PC-9 (cell line): Measurements from ENCODE around the gene PSMB2. TPM values are rescaled to one million over a fixed set of nuclear protein-coding genes. Genes with fewer than 3 reads are reported as not detected.
"Not testable (repeated sequence)": the region's sequence is repeated elsewhere in the genome, so short reads cannot be mapped to it uniquely, and the experiment has no call there.

Experiments used
- BruUV-seq: library from RNA; stranded (reverse); fragments of 400-500 nt; replicated peaks from 2 replicates; lab custom pipeline; 2021; lab: Mats Ljungman, UMichigan
- CTCF ChIA-PET: fragments of 300-600 bp; sonication (Branson Sonifier 250); formaldehyde crosslinking; loops from one replicate; lab custom pipeline; 2022; ENCODE audit warnings: antibody characterized with exemption; lab: Charles Lee
- POLR2A ChIA-PET: fragments of 300-600 bp; sonication (Branson Sonifier 250); formaldehyde crosslinking; loops from one replicate; lab custom pipeline; 2022; ENCODE audit warnings: antibody characterized with exemption; ENCODE audit not compliant: unreplicated experiment; lab: Charles Lee
- DNase-seq, 2 experiments: peaks; one replicate each; pipeline versions ENCODE4 v3.0.0 to v3.0.0-alpha.2; 2015 to 2022; ENCODE audit warnings: mixed read lengths in 1 of 2
- H2AFZ ChIP-seq: fragments of 200-600 bp; sonication (generic); 2 replicates; pipeline ENCODE4 v1.8.1; 2017; ENCODE audit warnings: antibody characterized with exemption
- H3F3A ChIP-seq: fragments of 200-600 bp; sonication (generic); 2 replicates; pipeline ENCODE4 v1.8.1; 2017; ENCODE audit warnings: antibody characterized with exemption, mild to moderate bottlenecking, low read depth; ENCODE audit not compliant: insufficient read depth
- H3K27ac ChIP-seq: fragments of 200-600 bp; sonication (generic); 2 replicates; pipeline ENCODE4 v1.6.1; 2016; ENCODE audit warnings: mixed run types
- H3K27me3 ChIP-seq: fragments of 200-600 bp; sonication (generic); 2 replicates; pipeline ENCODE4 v1.6.1; 2016; ENCODE audit warnings: low read depth, mixed run types; ENCODE audit not compliant: insufficient read depth
- H3K36me3 ChIP-seq: fragments of 200-600 bp; sonication (generic); 2 replicates; pipeline ENCODE4 v1.6.1; 2016; ENCODE audit warnings: low read depth, mixed run types
- H3K4me1 ChIP-seq: fragments of 200-600 bp; sonication (generic); replicated peaks from 2 replicates; pipeline ENCODE4 v1.6.1; 2016; ENCODE audit warnings: mixed run types; ENCODE audit not compliant: insufficient read depth
- H3K4me2 ChIP-seq: fragments of 200-600 bp; sonication (generic); 2 replicates; pipeline ENCODE4 v1.6.1; 2017; ENCODE audit warnings: mixed run types
- H3K4me3 ChIP-seq: fragments of 200-600 bp; sonication (generic); 2 replicates; pipeline ENCODE4 v1.6.1; 2016; ENCODE audit warnings: mixed run types
- H3K79me2 ChIP-seq: fragments of 200-600 bp; sonication (generic); 2 replicates; pipeline ENCODE4 v1.6.1; 2017; ENCODE audit warnings: low read depth, mixed run types
- H3K9me2 ChIP-seq: fragments of 200-600 bp; sonication (generic); 2 replicates; pipeline ENCODE4 v1.8.1; 2017; ENCODE audit warnings: mild to moderate bottlenecking; ENCODE audit not compliant: insufficient read depth
- H3K9me3 ChIP-seq: fragments of 200-600 bp; sonication (generic); 2 replicates; pipeline ENCODE4 v1.8.1; 2016; ENCODE audit warnings: low read depth; ENCODE audit not compliant: insufficient read depth
- H4K20me1 ChIP-seq: fragments of 200-600 bp; sonication (generic); 2 replicates; pipeline ENCODE4 v1.8.1; 2017; ENCODE audit not compliant: insufficient read depth
- CTCF ChIP-seq: fragments of 200-600 bp; sonication (generic); conservative IDR thresholded peaks from 2 replicates; pipeline ENCODE4 v1.6.1; 2017; ENCODE audit warnings: mixed run types, antibody characterized with exemption, mild to moderate bottlenecking, moderate library complexity
- EZH2 ChIP-seq: fragments of 200-600 bp; sonication (generic); IDR thresholded peaks from 2 replicates; pipeline ENCODE4 v1.8.0; 2017; ENCODE audit warnings: antibody characterized with exemption, low read depth
- intact Hi-C: fragments of 100-400 bp; cut with micrococcal nuclease; formaldehyde crosslinking; loops from one replicate; pipeline ENCODE4 v1.10.0; 2022; ENCODE audit not compliant: unreplicated experiment
- total RNA-seq: library from RNA; stranded (reverse); gene quantifications from 2 replicates; pipeline ENCODE4 v1.2.3, GENCODE V29; 2021

Gene PSMB2
- total RNA-seq, 1 experiment from 2014 or later = 206 TPM

DNA sequence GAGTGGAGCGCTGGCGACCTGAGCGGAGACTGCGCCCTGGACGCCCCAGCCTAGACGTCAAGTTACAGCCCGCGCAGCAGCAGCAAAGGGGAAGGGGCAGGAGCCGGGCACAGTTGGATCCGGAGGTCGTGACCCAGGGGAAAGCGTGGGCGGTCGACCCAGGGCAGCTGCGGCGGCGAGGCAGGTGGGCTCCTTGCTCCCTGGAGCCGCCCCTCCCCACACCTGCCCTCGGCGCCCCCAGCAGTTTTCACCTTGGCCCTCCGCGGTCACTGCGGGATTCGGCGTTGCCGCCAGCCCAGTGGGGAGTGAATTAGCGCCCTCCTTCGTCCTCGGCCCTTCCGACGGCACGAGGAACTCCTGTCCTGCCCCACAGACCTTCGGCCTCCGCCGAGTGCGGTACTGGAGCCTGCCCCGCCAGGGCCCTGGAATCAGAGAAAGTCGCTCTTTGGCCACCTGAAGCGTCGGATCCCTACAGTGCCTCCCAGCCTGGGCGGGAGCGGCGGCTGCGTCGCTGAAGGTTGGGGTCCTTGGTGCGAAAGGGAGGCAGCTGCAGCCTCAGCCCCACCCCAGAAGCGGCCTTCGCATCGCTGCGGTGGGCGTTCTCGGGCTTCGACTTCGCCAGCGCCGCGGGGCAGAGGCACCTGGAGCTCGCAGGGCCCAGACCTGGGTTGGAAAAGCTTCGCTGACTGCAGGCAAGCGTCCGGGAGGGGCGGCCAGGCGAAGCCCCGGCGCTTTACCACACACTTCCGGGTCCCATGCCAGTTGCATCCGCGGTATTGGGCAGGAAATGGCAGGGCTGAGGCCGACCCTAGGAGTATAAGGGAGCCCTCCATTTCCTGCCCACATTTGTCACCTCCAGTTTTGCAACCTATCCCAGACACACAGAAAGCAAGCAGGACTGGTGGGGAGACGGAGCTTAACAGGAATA, 64.0 kb downstream of the PSMB2 start:
- ChIA-PET POLR2A (no interaction called here), CTCF (no interaction called here)
- Histone ChIP-seq H2AFZ (no peak overlapping the region), H4K20me1 (no peaks in the 10 kb centered on the region), H3K27me3 (no peaks in the 10 kb centered on the region), H3K79me2 (no peaks in the 10 kb centered on the region), H3K4me2 (no peak overlapping the region), H3K27ac (no peak overlapping the region), H3K36me3 (no peaks in the 10 kb centered on the region), H3F3A (0 out of 2 replicates have a peak, but pooled peaks cover 4% of the 10 kb centered on the region), H3K4me1 (no peaks in the 10 kb centered on the region; the same call in 1 of the 2 replicates), H3K9me2 (no peaks in the 10 kb centered on the region), H3K9me3 (no peaks in the 10 kb centered on the region), H3K4me3 (no peak overlapping the region)
- no peak for TF ChIP-seq EZH2
- TF ChIP-seq CTCF = no peak
- DNase-seq = no peak
- no TSS peak for BruUV-seq
- intact Hi-C loops = loop anchor here (5.0 kb wide), 1 partner anchor 65 kb away; the partner anchor contains the start of gene PSMB2

DNA sequence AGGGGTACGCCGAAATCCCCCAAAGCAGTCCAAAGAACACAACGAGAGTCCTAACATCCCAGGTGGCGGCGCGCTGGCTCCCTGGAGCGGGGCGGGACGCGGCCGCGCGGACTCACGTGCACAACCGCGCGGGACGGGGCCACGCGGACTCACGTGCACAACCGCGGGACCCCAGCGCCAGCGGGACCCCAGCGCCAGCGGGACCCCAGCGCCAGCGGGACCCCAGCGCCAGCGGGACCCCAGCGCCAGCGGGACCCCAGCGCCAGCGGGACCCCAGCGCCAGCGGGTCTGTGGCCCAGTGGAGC, 64.6 kb downstream of the PSMB2 start:
- H3K79me2 ChIP-seq, H3K9me3 ChIP-seq, H3K4me2 ChIP-seq, H3K4me3 ChIP-seq, H3F3A ChIP-seq, H2AFZ ChIP-seq, H3K9me2 ChIP-seq, H3K27me3 ChIP-seq, H3K36me3 ChIP-seq, POLR2A ChIA-PET, DNase-seq, BruUV-seq, H3K27ac ChIP-seq, CTCF ChIA-PET, H4K20me1 ChIP-seq, H3K4me1 ChIP-seq: not testable (repeated sequence)
- intact Hi-C loops = loop anchor here (5.0 kb wide), 1 partner anchor 66 kb away; the partner anchor contains the start of gene PSMB2

GRCh38 chr1:35576061-35576765, 65.1 kb downstream of the PSMB2 start:
- H3K27me3 ChIP-seq = no peaks in the 10 kb centered on the region
- intact Hi-C loops = loop anchor here (5.0 kb wide), 1 partner anchor 66 kb away; the partner anchor contains the start of gene PSMB2
- H2AFZ ChIP-seq = no peak overlapping the region

More at GRCh38 chr1:35576061-35576765, 65.1 kb downstream of the PSMB2 start:
- Histone ChIP-seq H3K4me1 (no peaks in the 10 kb centered on the region; the same call in 1 of the 2 replicates), H3K9me2 (no peaks in the 10 kb centered on the region), H3K4me2 (no peak overlapping the region), H3K27ac (no peak overlapping the region), H3K36me3 (no peaks in the 10 kb centered on the region), H3K4me3 (no peak overlapping the region), H3F3A (0 out of 2 replicates have a peak, but pooled peaks cover 4% of the 10 kb centered on the region), H4K20me1 (no peaks in the 10 kb centered on the region), H3K9me3 (no peaks in the 10 kb centered on the region), H3K79me2 (no peaks in the 10 kb centered on the region)
- no peak for TF ChIP-seq EZH2
- TF ChIP-seq CTCF = no peak
- ChIA-PET CTCF (no interaction called here), POLR2A (no interaction called here)
- DNase-seq = no peak
- BruUV-seq = no TSS peak
